ENCODE measurements around the gene TRPV2. TPM values are rescaled to one million over a fixed set of nuclear protein-coding genes. Genes with fewer than 3 reads are reported as not detected.
"Not testable (repeated sequence)": the region's sequence is repeated elsewhere in the genome, so short reads cannot be mapped to it uniquely, and the experiment has no call there.

TRPV2 gene
- 41.8 and 47.6 TPM in 2 replicates for total RNA-seq (2014; rRNA removed; shearing (Covaris generic))

GRCh38 chr17:16415031-16415924, at the start of gene TRPV2:
TSS of gene TRPV2 (plus strand) at chr17:16415571. CDS start at chr17:16417669, 2,098 bp downstream.
- in situ Hi-C loops (cut with HindIII; ENCODE audit: low sequenced_read_pairs): no loop called here
- DNase-seq (ENCODE audit: low spot score): no peak

- in situ Hi-C loops (cut with HindIII; ENCODE audit: low sequenced_read_pairs): no loop called here
- no peak for DNase-seq (ENCODE audit: low spot score)
Observed at GRCh38 chr17:16371742-16372141, 43.6 kb upstream of the TRPV2 start.

GRCh38 chr17:16374146-16374938, 41.0 kb upstream of the TRPV2 start:
- in situ Hi-C loops (cut with HindIII; ENCODE audit: low sequenced_read_pairs): no loop called here
- no peak for DNase-seq (ENCODE audit: low spot score)

GRCh38 chr17:16377941-16378341, 37.4 kb upstream of the TRPV2 start:
- in situ Hi-C loops (cut with HindIII; ENCODE audit: low sequenced_read_pairs): no loop called here
- no peak for DNase-seq (ENCODE audit: low spot score)

GRCh38 chr17:16378636-16379282, 36.6 kb upstream of the TRPV2 start:
- no peak for DNase-seq (ENCODE audit: low spot score)
- in situ Hi-C loops (cut with HindIII; ENCODE audit: low sequenced_read_pairs): no loop called here

- in situ Hi-C loops (cut with HindIII; ENCODE audit: low sequenced_read_pairs): no loop called here
Observed at GRCh38 chr17:16379654-16380053, 35.7 kb upstream of the TRPV2 start.

GRCh38 chr17:16380640-16381495, 34.5 kb upstream of the TRPV2 start, which contains the start of gene UBB:
TSS of gene UBB (plus strand) at chr17:16381091. CDS start at chr17:16381908, 817 bp downstream.
- in situ Hi-C loops (cut with HindIII; ENCODE audit: low sequenced_read_pairs): no loop called here

More at GRCh38 chr17:16379654-16380053, 35.7 kb upstream of the TRPV2 start:
- DNase-seq (ENCODE audit: low spot score): no peak

GRCh38 chr17:16381496-16381820, 33.9 kb upstream of the TRPV2 start:
- in situ Hi-C loops (cut with HindIII; ENCODE audit: low sequenced_read_pairs): no loop called here
- DNase-seq (ENCODE audit: low spot score): no peak

More at GRCh38 chr17:16380640-16381495, 34.5 kb upstream of the TRPV2 start, which contains the start of gene UBB:
- peak; percentile 94 for DNase-seq (ENCODE audit: low spot score)

- in situ Hi-C loops (cut with HindIII; ENCODE audit: low sequenced_read_pairs): no loop called here
- no peak for DNase-seq (ENCODE audit: low spot score)
Observed at GRCh38 chr17:16383216-16383615, 32.2 kb upstream of the TRPV2 start.

GRCh38 chr17:16383772-16384287, 31.5 kb upstream of the TRPV2 start:
- in situ Hi-C loops (cut with HindIII; ENCODE audit: low sequenced_read_pairs): no loop called here

GRCh38 chr17:16384557-16384956, 30.8 kb upstream of the TRPV2 start:
- in situ Hi-C loops (cut with HindIII; ENCODE audit: low sequenced_read_pairs): no loop called here

More at GRCh38 chr17:16383772-16384287, 31.5 kb upstream of the TRPV2 start:
- no peak for DNase-seq (ENCODE audit: low spot score)

GRCh38 chr17:16386126-16386507, 29.3 kb upstream of the TRPV2 start:
- in situ Hi-C loops (cut with HindIII; ENCODE audit: low sequenced_read_pairs); DNase-seq (ENCODE audit: low spot score): not testable (repeated sequence)

More at GRCh38 chr17:16384557-16384956, 30.8 kb upstream of the TRPV2 start:
- no peak for DNase-seq (ENCODE audit: low spot score)

GRCh38 chr17:16391451-16391850, 23.9 kb upstream of the TRPV2 start:
- no peak for DNase-seq (ENCODE audit: low spot score)
- in situ Hi-C loops (cut with HindIII; ENCODE audit: low sequenced_read_pairs): no loop called here

- DNase-seq (ENCODE audit: low spot score); in situ Hi-C loops (cut with HindIII; ENCODE audit: low sequenced_read_pairs): not testable (repeated sequence)
Observed at GRCh38 chr17:16392491-16392890, 22.9 kb upstream of the TRPV2 start.

- peak; percentile 87 for DNase-seq (ENCODE audit: low spot score)
- in situ Hi-C loops (cut with HindIII; ENCODE audit: low sequenced_read_pairs): not testable (repeated sequence)
Observed at GRCh38 chr17:16395887-16396286, 19.5 kb upstream of the TRPV2 start.

GRCh38 chr17:16396693-16397092, 18.7 kb upstream of the TRPV2 start:
- in situ Hi-C loops (cut with HindIII; ENCODE audit: low sequenced_read_pairs); DNase-seq (ENCODE audit: low spot score): not testable (repeated sequence)

- in situ Hi-C loops (cut with HindIII; ENCODE audit: low sequenced_read_pairs): no loop called here
- no peak for DNase-seq (ENCODE audit: low spot score)
Observed at GRCh38 chr17:16398270-16399267, 16.8 kb upstream of the TRPV2 start.

Data from G401 (cell line).